Globus pallidus (tissue), 1 donor: ENCODE results near the gene GCGR.

ENCODE experiments used
- DNase-seq: peaks from one replicate; pipeline ENCODE4 v3.0.0-alpha.2; 2015; ENCODE audit warnings: low spot score

Gene GCGR

DNA sequence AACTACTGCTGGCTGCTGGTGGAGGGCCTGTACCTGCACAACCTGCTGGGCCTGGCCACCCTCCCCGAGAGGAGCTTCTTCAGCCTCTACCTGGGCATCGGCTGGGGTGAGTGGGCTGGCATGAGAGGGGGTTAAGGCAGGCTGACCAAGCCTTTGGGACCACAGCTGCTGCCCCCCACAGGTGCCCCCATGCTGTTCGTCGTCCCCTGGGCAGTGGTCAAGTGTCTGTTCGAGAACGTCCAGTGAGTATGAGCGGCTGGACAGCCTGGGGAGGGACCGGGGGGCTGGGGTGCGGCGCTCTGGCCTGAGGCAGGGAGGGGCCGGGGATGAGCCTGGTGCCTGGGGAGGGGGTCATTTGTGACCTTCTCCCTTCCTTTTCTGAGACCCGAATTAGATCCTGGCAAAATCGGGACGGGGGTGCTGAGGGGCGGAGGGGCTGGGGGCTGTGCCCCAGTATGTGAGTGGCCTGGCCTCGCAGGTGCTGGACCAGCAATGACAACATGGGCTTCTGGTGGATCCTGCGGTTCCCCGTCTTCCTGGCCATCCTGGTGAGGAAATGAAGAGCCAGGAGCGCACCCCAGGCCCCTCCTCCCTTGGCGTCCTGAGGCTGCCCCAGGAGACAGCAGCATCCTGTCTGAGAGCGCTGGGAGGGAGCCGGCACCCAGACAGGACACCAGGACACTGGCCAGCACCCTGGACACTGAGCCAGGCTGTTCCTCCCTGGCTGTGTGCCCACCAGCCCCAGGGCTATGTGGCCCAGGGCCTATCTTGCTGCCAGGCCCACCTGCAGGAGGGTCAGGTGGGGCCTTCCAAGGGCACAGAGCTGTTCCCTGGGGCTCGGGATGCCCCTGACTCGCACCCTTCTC, 8.0 kb downstream of the GCGR start:
- no peak for DNase-seq

DNA sequence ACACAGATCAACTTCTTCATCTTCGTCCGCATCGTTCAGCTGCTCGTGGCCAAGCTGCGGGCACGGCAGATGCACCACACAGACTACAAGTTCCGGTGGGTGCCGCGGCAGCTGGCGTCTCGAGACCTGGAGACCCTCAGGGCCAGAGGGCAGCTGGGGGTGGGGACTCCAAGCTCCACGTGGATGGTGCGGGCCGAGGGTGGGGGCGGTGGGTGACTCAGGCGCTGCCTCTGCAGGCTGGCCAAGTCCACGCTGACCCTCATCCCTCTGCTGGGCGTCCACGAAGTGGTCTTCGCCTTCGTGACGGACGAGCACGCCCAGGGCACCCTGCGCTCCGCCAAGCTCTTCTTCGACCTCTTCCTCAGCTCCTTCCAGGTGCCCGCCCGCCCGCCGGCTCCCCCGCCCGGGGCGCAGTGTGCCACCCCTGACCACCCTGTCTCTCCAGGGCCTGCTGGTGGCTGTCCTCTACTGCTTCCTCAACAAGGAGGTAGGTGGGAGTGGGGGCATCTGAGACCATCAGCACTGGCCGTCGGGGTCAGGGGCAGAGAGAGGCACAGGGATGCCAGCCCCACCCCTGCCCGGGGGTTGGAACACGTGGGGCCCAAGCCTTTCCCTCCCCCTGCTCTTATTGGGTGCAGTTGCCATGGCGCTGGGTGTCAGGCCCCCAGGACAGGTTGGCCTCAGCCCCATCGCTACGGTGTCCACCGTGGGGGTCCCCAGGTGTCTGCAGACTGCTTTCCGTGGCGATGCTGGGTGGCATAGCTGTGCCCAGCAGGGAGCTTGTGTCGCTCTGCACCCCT, 8.8 kb downstream of the GCGR start:
- no peak for DNase-seq

DNA sequence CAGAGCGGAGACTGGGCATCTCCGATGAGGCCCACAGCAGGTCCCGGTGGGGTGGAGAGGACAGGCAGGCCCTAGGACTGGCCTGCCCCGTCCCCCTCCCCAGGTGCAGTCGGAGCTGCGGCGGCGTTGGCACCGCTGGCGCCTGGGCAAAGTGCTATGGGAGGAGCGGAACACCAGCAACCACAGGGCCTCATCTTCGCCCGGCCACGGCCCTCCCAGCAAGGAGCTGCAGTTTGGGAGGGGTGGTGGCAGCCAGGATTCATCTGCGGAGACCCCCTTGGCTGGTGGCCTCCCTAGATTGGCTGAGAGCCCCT, 9.4 kb downstream of the GCGR start:
- no peak for DNase-seq

DNA sequence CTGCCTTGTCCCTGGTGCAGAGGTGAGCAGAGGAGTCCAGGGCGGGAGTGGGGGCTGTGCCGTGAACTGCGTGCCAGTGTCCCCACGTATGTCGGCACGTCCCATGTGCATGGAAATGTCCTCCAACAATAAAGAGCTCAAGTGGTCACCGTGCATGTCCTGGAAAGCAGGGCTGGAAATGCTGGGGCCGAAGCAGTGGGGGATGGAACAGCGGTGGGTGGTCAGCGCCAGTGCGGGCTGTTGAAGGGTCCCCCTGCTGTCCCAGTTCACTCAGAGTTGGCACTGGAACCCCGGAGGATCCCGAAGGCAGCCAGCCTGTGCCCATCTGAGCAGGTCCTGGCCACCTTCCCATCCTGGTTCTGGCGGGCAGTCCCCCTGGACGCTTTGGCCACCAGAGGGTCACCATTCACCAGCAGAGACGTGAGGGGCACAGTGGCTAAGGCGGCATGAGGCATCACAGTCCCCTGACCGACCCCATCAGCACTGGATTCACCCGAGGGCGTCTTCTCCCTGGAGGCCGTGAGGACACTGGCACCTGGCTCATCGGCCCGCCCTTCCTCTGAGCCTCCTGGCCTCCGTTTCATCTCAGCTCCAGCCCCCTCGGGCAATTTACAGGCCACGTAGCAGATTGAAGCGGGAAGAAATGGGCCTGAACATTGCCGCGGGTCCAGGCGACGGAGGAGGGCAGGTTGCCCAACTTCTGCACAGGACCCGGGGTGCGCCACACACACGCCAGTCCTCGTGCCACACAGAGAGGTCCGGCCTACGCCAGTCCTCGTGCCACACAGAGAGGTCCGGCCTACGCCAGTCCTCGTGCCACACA, 10.1 kb downstream of the GCGR start:
- no peak for DNase-seq

DNA sequence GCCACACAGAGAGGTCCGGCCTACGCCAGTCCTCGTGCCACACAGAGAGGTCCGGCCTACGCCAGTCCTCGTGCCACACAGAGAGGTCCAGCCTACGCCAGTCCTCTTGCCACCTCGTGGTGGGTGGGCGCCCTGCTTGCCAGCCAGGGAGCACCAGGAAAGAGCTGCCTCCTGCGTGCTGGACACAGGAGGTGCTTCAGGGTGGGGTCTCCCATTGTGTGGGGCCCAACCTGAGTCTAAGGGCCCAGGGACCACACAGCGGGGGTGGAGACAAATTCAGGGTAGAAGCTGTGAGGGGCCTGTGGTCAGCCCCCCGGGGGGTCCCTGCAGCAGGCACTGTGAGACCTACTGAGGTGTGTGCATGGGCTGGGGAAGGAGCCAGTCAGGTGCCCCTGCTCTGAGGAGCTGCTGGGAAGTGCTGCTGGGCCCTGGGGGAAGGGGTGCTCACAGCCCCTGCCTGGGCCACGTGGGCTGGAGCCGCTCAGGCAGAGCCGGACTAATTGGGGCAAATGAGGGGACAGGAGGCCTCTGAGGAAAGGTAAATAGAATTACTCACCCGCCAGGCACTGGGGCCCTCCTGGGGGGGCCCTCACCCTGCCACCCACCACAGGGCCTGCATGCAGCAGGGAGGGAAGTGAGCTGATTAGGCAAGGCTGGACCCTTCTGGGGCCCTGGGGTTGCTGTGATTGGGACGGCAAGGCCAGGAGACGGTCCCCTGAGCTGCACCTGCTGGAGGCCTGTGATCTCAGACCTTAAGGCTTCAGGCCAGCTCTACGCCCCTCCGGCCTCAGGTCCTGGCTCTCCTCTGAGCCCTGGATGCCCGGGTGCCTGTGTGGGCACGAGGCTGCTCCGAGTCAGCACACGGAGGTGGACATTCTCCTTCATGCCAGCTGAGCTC, 11.0 kb downstream of the GCGR start:
- DNase-seq: no peak

DNA sequence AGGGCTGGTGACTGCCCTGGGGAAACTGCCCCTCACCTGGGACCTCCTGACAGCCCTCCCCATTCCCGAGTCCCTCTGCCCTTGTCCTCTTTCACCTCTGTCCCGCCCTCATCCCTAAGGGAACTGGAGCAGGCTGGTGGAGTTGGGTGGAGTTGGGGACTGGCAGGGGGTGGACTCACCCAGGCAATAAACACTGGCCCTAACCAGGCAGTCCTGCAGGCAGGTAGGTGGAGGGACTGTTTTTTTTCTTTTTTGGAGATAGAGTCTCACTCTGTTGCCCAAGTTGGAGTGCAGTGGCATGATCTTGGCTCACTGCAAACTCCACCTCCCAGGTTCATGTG, 11.7 kb downstream of the GCGR start:
- no peak for DNase-seq

DNA sequence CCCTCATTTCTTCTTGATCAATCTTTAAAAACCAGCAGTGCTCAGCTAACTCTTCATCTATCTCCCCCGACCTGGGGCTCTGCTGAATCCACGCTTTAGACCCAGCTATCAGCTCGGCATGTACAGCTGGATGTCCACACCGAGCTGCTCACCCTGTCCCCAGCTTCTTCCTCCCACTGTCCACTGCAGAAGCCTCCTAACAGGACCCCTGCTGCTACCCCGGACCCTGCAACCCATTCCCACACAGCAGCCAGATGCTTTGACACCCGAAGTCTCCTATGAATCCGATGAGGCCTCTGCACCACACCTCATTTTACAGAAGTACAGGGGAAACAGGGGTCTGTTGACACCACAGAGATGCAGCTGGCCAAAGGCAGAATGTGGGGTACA, 13.8 kb downstream of the GCGR start:
- DNase-seq: no peak

DNA sequence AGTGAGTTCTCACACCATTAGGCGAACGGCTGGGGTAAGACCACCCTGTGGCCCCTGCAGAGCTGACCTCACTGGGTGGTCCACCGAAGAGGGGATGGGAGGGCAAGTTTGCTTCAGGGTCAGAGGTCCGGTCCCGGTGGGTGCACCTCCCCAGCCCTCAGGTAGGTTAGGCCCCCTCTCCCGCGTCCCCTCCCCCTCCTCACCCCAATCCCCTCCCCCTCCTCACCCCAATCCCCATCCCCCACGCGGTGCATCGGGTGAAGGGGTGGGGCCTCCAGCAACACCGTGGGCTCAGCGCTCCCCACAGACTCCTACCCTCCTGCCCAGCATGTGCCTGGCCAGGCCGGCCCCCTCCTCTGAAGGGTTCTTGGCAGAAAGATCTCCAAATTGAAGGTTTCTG, 15.8 kb downstream of the GCGR start:
- DNase-seq: no peak

DNA sequence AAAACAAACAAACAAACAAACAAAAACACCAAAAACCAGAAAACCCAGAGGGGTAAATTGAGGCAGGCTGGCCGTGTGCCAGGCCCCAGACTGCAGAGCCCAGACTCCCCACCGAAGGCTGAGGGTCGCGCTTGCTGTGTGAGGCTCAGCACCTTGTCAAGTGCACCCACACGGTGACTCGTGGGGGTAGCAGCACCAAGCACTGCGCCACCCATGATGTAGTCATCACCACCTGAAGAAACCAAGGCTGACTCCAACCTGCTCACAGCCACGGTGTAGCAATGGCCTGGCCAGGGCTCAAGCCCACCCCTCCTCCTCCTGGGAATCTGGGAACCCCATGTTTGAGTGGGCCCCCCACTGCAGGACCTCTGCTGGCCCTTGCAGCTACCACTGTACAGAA, 17.2 kb downstream of the GCGR start:
- no peak for DNase-seq

DNA sequence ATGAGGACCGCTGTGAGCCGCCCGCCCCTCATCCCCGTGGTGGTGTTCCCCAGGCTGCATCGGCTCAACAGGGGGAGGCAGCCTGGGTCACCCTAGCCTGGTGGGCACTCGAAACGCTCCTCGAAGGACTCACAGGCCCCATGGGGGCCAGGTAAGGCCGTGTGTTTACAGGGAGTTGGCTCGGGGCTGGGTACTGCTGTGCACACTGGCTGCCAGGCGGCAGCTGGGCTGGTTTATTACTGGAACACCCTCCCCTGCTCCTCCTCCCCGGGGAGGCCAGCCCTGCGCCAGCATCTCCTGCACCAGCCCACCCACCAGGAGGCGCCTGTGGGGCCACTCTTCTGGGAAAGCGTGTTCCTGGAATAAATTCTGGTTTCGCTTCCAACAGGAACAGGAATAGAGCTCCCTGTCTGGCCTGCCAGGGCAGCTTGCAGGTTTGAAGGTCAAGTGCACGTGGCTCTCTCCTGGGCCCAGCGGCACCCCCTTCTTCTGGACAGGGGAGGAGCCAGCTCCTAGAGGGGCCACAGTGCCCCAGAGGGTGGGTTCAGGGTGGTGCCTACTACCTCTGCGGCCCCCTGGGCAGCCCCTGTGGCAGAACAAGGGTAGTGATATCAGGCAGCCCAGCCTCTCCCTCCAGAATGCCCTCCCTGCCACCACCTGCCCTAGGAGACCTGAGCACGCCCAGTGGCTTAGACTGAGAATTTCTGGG, 17.8 kb downstream of the GCGR start:
- no peak for DNase-seq

DNA sequence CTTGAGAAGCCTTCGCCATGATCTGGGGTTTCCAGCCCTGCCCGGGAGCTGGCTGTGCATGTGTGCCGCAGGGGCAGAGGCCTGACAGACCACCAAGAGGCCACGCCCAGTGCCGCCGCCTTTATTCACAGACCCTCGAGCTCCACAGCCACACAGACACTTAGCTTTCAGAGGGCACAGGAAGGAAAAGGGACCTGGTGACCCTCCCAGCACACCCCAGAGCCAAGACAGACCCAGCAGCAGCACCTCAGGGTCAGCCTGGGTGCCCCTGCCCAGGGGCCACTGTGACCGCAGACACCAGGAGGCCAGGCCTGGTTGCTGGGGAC, 18.3 kb downstream of the GCGR start:
- no peak for DNase-seq

DNA sequence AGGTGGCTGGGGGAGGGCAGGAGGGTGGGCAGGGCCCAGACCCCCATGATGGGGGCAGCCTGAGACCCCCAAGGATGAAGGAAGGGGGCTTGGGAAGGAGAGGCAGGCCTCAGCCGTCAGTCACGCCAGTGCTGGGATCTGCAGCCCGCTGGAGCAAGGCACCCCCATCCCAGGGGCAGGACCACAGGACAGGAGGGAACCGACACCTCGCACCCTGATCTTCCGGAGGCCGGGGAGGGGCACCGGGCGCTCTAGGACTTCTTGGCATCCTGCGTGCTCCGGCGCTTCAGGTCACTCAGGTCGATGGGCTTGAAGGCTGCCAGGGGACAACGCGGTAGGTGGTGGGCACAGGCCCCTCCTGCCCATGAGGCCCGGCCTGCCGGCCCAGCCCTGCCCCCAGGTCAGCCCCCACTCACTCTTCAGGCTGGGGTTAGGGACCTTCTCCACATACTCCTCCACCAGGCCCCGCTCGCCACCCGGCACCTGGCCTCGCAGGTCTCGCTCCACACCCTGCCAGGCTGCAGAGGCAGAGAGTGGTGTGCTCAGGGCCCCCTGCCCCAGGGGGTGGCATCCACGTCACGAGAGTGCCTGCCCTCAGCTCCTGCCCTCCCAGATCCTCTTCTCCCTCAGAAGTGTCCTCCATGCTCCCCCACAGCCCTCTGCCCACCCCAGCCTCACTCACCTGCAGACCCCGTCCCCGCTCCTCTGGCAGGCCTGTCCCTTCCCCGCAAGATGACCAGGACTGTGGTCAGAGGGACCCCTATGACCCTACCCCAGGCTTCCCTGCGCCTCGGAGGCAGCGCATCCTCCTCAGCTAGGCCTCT, 19.3 kb downstream of the GCGR start:
- DNase-seq: no peak

DNA sequence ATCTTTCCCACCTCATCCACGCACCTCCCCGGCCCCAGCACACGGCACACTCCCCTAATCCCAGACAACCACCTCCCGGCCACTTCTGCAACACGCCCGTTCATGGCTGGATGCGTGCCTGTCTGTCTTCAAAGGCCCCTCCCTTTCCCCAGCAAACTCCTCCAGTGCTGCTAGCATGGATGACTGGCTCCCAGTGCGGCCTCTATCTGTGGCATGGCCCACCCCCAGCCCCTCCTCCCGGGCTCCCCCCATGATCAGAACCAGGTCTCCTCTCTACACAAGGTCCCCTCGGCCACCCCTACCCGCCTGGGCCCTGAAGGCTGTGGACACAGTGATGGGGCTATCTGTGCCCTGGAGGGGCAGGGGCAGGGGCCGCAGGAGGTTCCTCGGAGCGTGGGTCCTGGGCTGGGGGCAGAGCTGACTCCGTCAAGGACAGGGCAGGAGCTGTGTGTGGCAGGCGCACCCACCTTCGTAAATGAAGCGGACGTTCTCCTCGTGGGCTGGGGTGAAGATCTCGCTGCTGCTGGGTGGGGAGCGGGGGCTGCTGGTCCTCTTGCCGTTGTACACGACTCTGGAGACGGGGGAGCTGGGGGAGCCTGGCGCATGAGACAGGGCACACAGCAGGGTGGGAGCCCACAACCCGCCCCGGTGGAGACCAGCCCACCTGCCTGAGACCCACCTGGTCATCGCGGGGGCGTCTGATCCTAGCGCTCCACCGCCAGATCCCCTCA, 20.0 kb downstream of the GCGR start:
- no peak for DNase-seq

DNA sequence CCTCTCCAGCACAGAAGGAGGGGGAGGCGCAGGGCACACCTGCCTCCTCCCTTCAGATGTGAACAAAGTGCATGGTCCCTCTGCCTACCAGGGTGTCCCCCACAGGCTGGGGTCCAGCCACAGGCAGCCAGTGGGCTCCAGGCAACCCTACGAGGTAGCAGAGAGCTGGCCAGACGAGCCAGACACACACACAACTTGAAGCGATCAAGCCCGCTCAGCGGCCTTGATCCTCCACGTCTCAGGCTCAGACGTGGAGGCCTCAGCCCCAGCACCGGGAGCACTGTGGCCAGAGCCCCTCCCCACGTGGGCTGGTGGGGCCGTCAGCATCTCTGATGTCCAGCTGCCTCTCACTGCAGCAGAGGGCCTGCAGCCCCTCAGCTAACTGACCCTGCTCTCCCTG, 20.6 kb downstream of the GCGR start:
- no peak for DNase-seq

DNA sequence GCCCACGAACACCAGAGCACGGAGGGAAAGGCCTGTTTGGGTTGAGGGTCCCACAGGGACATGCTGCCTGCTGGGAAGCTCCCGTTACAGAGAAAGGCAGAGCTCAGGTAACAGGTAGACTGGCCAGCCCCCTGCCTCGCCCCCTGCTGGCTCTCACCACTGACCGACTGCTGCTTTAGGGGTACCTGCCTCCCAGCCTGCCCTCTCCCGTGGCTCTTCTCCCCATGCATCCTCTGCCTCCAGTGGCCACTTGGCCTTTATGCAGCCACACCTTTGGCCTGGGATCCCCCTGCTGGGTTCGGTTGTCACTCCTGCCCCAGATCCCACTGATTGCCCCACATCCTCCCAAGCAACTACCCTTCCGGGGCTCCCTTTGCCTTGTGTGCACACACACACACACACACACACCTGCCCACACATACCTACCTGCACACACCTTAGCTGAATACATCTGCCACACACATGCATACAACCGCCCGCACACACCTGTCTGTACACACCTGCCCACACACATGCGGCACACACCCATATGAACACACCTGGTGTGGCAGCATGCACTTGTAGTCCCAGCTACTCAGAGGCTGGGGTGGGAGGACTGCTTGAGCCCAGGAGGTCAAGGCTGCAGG, 22.0 kb downstream of the GCGR start:
- no peak for DNase-seq

DNA sequence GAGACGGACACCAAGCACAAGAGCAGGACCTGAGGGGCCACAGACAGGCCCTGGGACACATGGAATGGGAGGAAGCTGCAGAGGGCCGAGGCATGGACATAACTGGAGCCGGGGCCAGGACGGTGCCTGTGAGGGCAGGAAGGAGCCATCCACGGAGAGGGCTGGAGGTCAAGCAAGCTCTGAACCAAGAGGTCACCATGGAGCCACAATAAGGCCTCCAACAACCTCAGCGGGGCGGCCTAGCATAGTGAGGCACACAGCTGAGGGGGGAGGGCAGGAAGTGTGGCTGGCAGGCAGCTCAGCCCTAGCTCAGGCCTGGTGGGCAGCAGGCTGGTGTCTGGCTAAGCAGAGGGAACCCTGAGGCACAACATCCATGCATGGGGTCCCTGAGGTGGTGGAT, 24.7 kb downstream of the GCGR start:
- no peak for DNase-seq

DNA sequence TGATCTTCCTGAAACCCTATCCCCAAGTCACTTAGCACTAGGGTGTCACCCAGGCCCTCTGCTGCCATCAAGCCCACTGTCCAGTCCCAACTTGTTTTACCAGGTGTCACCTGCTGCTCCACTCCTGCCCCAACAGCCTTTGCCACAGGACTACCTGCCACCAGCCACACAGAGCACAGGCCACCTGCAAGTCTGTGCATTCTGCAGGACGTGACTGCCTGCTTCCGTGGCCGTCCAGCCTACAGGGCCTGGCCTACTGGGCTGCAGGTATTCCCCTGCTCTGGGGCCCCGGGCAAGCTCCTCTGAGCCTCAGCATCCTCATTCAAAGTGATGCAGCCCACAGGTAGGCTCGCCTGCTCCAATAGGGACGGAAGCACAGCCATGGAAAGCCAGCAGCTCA, 25.9 kb downstream of the GCGR start:
- no peak for DNase-seq

DNA sequence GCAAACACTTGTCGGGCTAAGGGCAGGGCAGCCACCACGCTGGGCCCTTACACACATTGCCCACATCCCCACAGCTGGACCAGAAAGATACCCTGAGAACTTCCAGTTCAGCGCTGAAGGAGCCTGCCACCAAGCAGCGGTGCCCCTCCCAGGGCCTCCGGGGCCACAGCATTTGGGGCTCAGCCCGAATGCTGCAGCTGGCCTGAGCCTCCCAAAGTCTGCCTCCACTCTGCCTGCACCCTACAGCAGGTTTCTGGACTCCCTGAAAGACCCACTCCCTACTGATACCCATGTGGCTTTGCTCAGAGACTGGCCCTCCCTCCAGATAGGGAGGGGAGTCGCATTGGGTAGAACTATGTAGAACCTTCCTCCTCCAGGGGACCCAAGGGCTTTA, 27.6 kb downstream of the GCGR start:
- no peak for DNase-seq

DNA sequence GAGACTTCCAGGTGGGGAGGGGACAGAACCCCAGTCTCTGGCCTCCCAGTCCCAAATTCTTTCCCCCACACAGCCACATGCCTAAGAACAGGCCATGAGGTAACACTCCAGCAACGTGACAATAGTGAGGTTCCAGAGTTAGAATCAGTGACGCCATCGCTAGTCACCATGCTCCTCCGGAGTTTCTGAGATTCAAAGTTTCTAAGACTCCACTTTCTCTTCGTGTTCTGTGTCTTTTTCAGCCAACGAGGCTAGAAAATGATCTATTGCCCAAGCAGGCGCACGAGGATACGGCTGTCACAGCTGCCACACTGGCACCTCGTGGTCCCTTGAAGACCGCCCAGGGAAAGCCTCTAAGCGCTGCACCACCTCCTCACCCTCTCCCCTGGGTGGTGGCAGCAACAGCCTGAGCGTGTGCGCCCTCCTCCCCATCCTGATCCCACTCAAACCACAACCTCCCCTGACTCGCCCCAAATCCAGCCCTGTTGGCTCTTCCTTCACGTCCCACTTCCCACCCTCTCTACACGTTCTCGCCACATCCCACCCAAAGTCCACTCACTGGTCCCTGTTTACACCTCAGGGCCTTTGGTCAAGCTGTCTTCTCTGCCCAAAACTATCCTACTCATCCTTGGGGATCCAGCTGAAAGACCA, 28.1 kb downstream of the GCGR start:
- DNase-seq: no peak
